Epithelial cell of umbilical artery (primary cell): ENCODE results near the gene GCN1. TPM values are rescaled to one million over a fixed set of nuclear protein-coding genes. Genes with fewer than 3 reads are reported as not detected.

Experiments
- total RNA-seq: library from RNA; depleted of rRNA; stranded (reverse); fragments of >200 nt; gene quantifications from 2 replicates; pipeline ENCODE4 v1.2.3, GENCODE V29; 2014

GCN1 gene, protein sequence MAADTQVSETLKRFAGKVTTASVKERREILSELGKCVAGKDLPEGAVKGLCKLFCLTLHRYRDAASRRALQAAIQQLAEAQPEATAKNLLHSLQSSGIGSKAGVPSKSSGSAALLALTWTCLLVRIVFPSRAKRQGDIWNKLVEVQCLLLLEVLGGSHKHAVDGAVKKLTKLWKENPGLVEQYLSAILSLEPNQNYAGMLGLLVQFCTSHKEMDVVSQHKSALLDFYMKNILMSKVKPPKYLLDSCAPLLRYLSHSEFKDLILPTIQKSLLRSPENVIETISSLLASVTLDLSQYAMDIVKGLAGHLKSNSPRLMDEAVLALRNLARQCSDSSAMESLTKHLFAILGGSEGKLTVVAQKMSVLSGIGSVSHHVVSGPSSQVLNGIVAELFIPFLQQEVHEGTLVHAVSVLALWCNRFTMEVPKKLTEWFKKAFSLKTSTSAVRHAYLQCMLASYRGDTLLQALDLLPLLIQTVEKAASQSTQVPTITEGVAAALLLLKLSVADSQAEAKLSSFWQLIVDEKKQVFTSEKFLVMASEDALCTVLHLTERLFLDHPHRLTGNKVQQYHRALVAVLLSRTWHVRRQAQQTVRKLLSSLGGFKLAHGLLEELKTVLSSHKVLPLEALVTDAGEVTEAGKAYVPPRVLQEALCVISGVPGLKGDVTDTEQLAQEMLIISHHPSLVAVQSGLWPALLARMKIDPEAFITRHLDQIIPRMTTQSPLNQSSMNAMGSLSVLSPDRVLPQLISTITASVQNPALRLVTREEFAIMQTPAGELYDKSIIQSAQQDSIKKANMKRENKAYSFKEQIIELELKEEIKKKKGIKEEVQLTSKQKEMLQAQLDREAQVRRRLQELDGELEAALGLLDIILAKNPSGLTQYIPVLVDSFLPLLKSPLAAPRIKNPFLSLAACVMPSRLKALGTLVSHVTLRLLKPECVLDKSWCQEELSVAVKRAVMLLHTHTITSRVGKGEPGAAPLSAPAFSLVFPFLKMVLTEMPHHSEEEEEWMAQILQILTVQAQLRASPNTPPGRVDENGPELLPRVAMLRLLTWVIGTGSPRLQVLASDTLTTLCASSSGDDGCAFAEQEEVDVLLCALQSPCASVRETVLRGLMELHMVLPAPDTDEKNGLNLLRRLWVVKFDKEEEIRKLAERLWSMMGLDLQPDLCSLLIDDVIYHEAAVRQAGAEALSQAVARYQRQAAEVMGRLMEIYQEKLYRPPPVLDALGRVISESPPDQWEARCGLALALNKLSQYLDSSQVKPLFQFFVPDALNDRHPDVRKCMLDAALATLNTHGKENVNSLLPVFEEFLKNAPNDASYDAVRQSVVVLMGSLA (N-terminal part only)
- 54.0 and 79.3 TPM in 2 replicates for total RNA-seq

GRCh38 chr12:120194534-120195395 is at the start of gene GCN1:
Gene GCN1, minus strand, starts transcription at chr12:120194715. Its CDS starts 18 bp downstream, at chr12:120194697.

DNA sequence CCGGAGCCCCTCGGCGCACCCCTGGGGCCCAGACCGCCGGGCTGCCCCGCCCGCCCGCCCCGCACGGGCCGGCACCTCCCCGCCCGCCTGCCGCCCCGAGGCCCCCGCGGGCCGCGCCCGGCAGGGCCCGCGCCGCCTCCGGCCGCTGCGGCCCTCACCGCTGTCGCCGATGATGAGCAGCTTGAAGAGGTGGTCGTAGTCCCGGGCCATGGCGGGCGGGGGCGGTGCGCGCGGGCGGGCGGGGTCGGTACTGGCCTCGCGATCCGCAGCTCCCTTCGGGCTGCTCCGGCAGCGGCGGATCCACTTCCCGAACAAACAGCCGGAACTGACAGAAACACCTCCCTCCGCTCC is 78.1 kb downstream of the GCN1 start, which contains the start of gene RAB35:
Gene RAB35, minus strand, starts transcription at position 313 of the 351 bp plus-strand sequence. Its CDS starts 103 bp downstream, at position 210.

Other genes with a start within 250 kb of the GCN1 start
- gene BICDL1, start 205.5 kb downstream of the GCN1 start, total RNA-seq, result not detected in 2 replicates
- 35.7 and 42.2 TPM in 2 replicates for gene RAB35, start 78.0 kb downstream of the GCN1 start, total RNA-seq
- gene RPLP0, start 6.4 kb upstream of the GCN1 start, total RNA-seq, result 1,981 and 4,006 TPM in 2 replicates
- 33.7 and 36.7 TPM in 2 replicates for gene PXN, start 71.0 kb upstream of the GCN1 start, total RNA-seq
- under 0.01 TPM in 2 replicates for gene RNU4-2, start 97.2 kb upstream of the GCN1 start, total RNA-seq
- gene RNU4-1, start 98.5 kb upstream of the GCN1 start, total RNA-seq, result under 0.01 TPM in 2 replicates
- 1.3 and 2.6 TPM in 2 replicates for gene SIRT4, start 107.6 kb upstream of the GCN1 start, total RNA-seq
- gene PLA2G1B, start 133.1 kb upstream of the GCN1 start, total RNA-seq, result not detected in 2 replicates
- not detected in 2 replicates for gene MSI1, start 174.4 kb upstream of the GCN1 start, total RNA-seq
- gene COX6A1, start 243.4 kb upstream of the GCN1 start, total RNA-seq, result 374 and 634 TPM in 2 replicates